Lower leg skin (tissue), 3 donors: ENCODE measurements around the gene ZNF530.

ENCODE experiments used
- CTCF ChIP-seq, 3 donors: fragments of 450-650 bp; IDR thresholded peaks; one replicate each; pipeline ENCODE4 v1.5.1; 2016; ENCODE audit warnings: antibody characterized with exemption in 3 of 3, mild to moderate bottlenecking in 3 of 3, moderate library complexity in 2 of 3
- POLR2A ChIP-seq, 2 donors: fragments of 450-650 bp; IDR thresholded peaks; one replicate each; pipeline ENCODE4 v1.6.1; 2016 to 2017; ENCODE audit warnings: antibody characterized with exemption in 2 of 2, mild to moderate bottlenecking in 1 of 2, moderate library complexity in 1 of 2

GRCh38 chr19:57637379-57637778 lies 37.7 kb downstream of the ZNF530 start:
- TF ChIP-seq CTCF (IDR thresholded peaks at IDR 0.05) (no peak), POLR2A (IDR thresholded peaks at IDR 0.05) (no peak)
